Daoy (cell line): Measurements from ENCODE around the gene CCR7. TPM values are rescaled to one million over a fixed set of nuclear protein-coding genes. Genes with fewer than 3 reads are reported as not detected.

ENCODE experiments used
- DNase-seq: peaks from one replicate; pipeline ENCODE4 v3.0.0-alpha.2; 2015; ENCODE audit warnings: low read depth
- total RNA-seq: library from RNA; depleted of rRNA; stranded (reverse); fragments of >200 nt; shearing (Covaris generic); gene quantifications from 2 replicates; pipeline ENCODE4 v1.2.3, GENCODE V29; 2014; rRNA removed

The CCR7 gene
- total RNA-seq, 1 experiment from 2014 or later = not detected

- peak; percentile 88 for DNase-seq
Measured at GRCh38 chr17:40516581-40517285, 48.5 kb downstream of the CCR7 start.

DNA sequence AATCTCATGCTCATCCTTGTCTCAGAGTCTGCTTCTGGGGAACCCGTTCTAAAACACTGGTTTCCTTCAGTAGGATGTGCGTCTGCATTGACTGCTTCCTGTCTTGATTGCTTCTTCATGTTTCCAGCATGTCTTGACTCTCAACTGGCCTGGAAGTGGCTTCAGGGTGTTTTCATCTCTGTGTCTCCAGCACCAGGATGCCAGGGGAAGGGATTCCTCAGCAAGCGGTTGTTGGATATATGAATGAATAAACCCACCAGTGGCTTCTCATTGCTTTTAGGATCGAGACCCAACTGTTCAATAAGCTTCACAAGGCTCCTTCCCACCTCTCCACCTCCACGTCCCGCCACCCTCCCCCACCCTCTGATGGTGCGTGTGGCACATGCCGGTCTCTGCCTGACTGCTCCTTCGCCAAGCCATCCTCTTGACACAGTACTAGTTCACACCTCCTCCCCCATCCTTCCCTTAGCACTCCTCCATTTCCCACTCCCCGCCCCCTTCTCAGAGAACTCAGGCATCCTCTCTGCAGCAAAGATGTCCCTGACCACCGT is 49.7 kb downstream of the CCR7 start:
- no peak for DNase-seq

- no peak for DNase-seq
Measured at GRCh38 chr17:40515011-40515410, 50.3 kb downstream of the CCR7 start.

DNA sequence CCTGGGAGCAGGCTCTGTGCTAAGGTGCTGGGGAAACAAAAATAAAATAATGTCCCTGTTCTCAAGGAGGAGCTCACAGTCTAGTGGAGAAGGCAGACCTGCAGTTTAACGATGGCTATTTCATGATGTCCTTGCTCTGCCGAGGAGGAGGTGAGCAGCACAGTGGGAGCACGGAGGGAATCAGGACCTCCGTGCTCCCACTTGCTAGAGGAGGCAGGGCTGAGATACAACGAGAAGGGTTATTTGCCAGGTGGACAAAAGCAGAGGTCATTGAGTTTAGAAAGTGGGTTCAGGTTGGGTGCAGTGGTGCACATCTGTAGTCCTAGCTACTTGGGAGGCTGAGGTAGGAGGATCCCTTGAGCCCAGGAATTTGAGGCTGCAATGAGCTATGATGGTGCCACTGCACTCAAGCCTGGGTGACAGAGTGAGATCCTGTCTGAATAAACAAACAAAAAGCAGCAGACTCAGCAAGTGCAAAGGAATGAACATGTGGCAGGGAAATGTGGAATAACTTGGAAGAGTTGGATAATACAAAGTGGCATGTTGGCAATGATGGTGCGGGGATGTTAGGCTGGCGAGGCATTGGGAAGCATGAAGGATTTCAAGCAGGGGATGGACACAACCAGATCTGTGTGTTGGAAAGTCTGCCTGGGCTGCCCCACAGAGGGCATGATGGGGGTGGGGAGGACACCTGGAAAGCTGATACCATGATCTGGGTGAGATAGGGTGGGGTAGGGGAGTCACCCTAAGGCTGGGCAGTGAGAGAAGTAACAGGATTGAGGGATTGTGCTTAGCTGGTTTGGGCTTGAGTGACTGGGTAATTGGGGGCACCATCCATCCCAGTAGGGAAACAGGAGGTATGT is 51.0 kb downstream of the CCR7 start:
- no peak for DNase-seq

GRCh38 chr17:40511667-40512220 is 53.5 kb downstream of the CCR7 start:
- no peak for DNase-seq

GRCh38 chr17:40511136-40511535 is 54.1 kb downstream of the CCR7 start:
- DNase-seq = no peak

DNA sequence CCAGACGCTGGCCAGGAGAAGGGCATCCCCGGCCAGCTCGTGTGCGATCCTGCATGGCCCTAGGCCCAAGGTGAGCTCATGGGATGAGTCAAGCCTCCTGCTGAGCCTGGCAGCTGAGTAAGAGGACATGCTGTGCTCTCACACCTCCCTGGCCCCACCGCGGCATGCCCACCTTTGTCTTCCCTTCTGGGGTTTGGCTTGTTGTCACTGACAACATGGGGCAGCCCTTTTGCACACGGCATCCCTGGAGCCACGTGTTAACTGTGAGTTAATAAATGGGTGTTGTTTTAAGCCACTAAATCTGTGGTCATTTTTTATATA is 55.0 kb downstream of the CCR7 start:
- DNase-seq = peak; percentile 98

- DNase-seq = peak; percentile 62
Measured at GRCh38 chr17:40509626-40510327, 55.5 kb downstream of the CCR7 start.

- DNase-seq = no peak
Measured at GRCh38 chr17:40506786-40507185, 58.5 kb downstream of the CCR7 start.

Other genes with a start within 250 kb of the CCR7 start
- not detected in 2 replicates for gene GJD3, start 200.7 kb downstream of the CCR7 start, total RNA-seq
- 372 and 402 TPM in 2 replicates for gene TOP2A, start 147.6 kb downstream of the CCR7 start, total RNA-seq
- 67.4 and 68.8 TPM in 2 replicates for gene IGFBP4, start 122.0 kb downstream of the CCR7 start, total RNA-seq
- gene TNS4, start 63.8 kb downstream of the CCR7 start, total RNA-seq = 0.24 and 0.40 TPM in 2 replicates
- 122 and 126 TPM in 2 replicates for gene SMARCE1, start 82.3 kb upstream of the CCR7 start, total RNA-seq
- gene KRT222, start 99.7 kb upstream of the CCR7 start, total RNA-seq = not detected in 2 replicates
- not detected in 2 replicates for gene KRT24, start 138.3 kb upstream of the CCR7 start, total RNA-seq
- not detected in 2 replicates for gene KRT25, start 189.9 kb upstream of the CCR7 start, total RNA-seq
- not detected in 2 replicates for gene KRT26, start 206.7 kb upstream of the CCR7 start, total RNA-seq
- not detected in 2 replicates for gene KRT27, start 217.1 kb upstream of the CCR7 start, total RNA-seq
- not detected in 2 replicates for gene KRT28, start 234.5 kb upstream of the CCR7 start, total RNA-seq